Fibroblast of skin of right quadriceps (primary cell): ENCODE results near the gene EPB42.
"Not testable (repeated sequence)": the region's sequence is repeated elsewhere in the genome, so short reads cannot be mapped to it uniquely, and the experiment has no call there.

ENCODE experiments used
- DNase-seq: peaks from one replicate; pipeline ENCODE4 v3.0.0-alpha.2; 2013

Gene EPB42

GRCh38 chr15:43184407-43185124 is 36.3 kb downstream of the EPB42 start:
- DNase-seq = no peak

GRCh38 chr15:43183270-43183669 is 37.5 kb downstream of the EPB42 start:
- DNase-seq = no peak

- DNase-seq = not testable (repeated sequence)
Observed at GRCh38 chr15:43177147-43177546, 43.7 kb downstream of the EPB42 start.

- DNase-seq = not testable (repeated sequence)
Observed at GRCh38 chr15:43175656-43176309, 45.0 kb downstream of the EPB42 start.

GRCh38 chr15:43169888-43170287 is 50.9 kb downstream of the EPB42 start:
- no peak for DNase-seq

- peak; percentile 4 for DNase-seq
Observed at GRCh38 chr15:43168192-43169107, 52.4 kb downstream of the EPB42 start.

- DNase-seq = not testable (repeated sequence)
Observed at GRCh38 chr15:43167261-43167660, 53.6 kb downstream of the EPB42 start.

GRCh38 chr15:43165801-43166325 is 55.0 kb downstream of the EPB42 start:
- DNase-seq = no peak

- no peak for DNase-seq
Observed at GRCh38 chr15:43153269-43153668, 67.5 kb downstream of the EPB42 start.

- DNase-seq = no peak
Observed at GRCh38 chr15:43151688-43152087, 69.1 kb downstream of the EPB42 start.

GRCh38 chr15:43150191-43150929 is 70.5 kb downstream of the EPB42 start:
- DNase-seq = peak; percentile 99
